MM.1S (cell line): ENCODE results near the gene NCAPH2.

ENCODE experiments used
- CTCF ChIP-seq: fragments of 300-600 bp; sonication (generic); IDR thresholded peaks from 2 replicates; pipeline ENCODE4 v1.5.1; 2016; ENCODE audit warnings: antibody characterized with exemption, low read length, mixed read lengths
- EZH2 ChIP-seq: fragments of 300-600 bp; sonication (generic); optimal IDR thresholded peaks from 2 replicates; pipeline ENCODE3; 2017; ENCODE audit warnings: low read depth, mild to moderate bottlenecking, antibody characterized with exemption, low read length, mixed read lengths
- EZH2phosphoT487 ChIP-seq: fragments of 300-600 bp; sonication (generic); IDR thresholded peaks from 2 replicates; pipeline ENCODE4 v1.6.1; 2018; ENCODE audit warnings: antibody characterized with exemption, low read length

- TF ChIP-seq CTCF, result no peak
- no peak for TF ChIP-seq EZH2
- no peak for TF ChIP-seq EZH2phosphoT487
Measured at GRCh38 chr22:50545522-50546325, 37.7 kb downstream of the NCAPH2 start, which contains the start of gene KLHDC7B.
